Neural cell (in vitro differentiated cells): ENCODE measurements around the gene NXF2B.
"Not testable (repeated sequence)": the region's sequence is repeated elsewhere in the genome, so short reads cannot be mapped to it uniquely, and the experiment has no call there.

Experiments
- CTCF ChIP-seq: fragments of 450-650 bp; IDR thresholded peaks from 2 replicates; pipeline ENCODE4 v1.5.1; 2014; ENCODE audit warnings: antibody characterized with exemption, mild to moderate bottlenecking, moderate library complexity; ENCODE audit not compliant: poor library complexity, severe bottlenecking
- EZH2 ChIP-seq: fragments of 200-600, 300-800 bp; shearing (Covaris generic), sonication (generic); IDR thresholded peaks from 2 replicates; pipeline ENCODE4 v1.6.1; 2014; ENCODE audit warnings: antibody characterized with exemption, low read length, borderline replicate concordance, mild to moderate bottlenecking; ENCODE audit not compliant: insufficient read depth, poor library complexity, severe bottlenecking
- POLR2AphosphoS5 ChIP-seq: IDR thresholded peaks from 2 replicates; pipeline ENCODE4 v1.6.1; 2012
- SMC3 ChIP-seq: fragments of 450-650 bp; conservative IDR thresholded peaks from 2 replicates; pipeline ENCODE4 v1.6.1; 2014; ENCODE audit warnings: antibody characterized with exemption, mild to moderate bottlenecking, moderate library complexity; ENCODE audit not compliant: poor library complexity
- TAF1 ChIP-seq: IDR thresholded peaks from 2 replicates; pipeline ENCODE4 v1.6.1; 2012; ENCODE audit warnings: low read depth

DNA sequence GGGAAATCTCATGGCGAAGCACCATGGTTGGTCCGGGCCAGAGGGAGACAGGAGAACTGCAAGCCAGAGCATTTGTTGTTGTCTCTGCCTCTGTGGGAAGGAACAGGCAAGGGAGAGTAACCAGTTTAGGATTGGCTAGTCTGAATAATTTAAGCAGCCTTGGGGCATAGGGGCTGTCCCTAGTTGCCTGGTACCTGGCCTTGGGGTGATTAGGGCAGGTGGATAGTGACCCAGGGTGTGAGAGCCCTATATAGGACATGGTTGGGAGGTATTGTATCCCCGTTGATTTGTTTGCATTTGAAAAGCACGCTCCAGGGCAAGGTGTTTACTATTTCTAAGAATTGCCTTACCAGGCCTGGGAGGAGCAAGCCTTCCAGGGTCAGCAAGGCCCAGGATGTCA is 25.3 kb downstream of the NXF2B start:
- TF ChIP-seq TAF1, CTCF, POLR2AphosphoS5, SMC3, EZH2: not testable (repeated sequence)
